ENCODE measurements around the gene MRPL58. TPM values are rescaled to one million over a fixed set of nuclear protein-coding genes. Genes with fewer than 3 reads are reported as not detected.

Gene MRPL58
- total RNA-seq, 1 donor from 2014 or later, result 31.8 TPM

GRCh38 chr17:75065562-75066151 is 53.2 kb downstream of the MRPL58 start:
- ATAC-seq (ENCODE audit: low read depth), result no peak
- H3K27ac Mint-ChIP-seq, result no peak overlapping the region
- intact Hi-C loops (cut with micrococcal nuclease), result no loop called here

DNA sequence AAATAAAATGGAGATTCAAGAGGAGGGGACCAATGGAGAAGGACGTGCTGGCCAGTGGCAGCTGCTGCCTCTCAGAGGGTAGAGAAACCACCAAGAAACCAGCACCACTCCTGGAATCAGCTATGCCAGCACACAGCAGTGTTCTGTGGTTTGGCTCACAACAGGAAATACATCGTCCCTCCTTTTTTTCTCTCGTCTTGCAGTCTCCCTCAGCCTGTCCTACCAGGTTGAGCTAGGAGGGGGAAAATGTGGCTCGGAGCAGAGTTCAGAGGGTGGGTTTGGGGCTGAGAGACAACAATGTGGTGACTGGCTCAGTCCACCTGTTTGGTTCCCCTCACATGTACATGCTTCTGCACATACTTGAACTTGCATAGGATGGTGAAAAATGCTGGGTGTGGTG is 55.4 kb downstream of the MRPL58 start:
- TF ChIP-seq CTCF (IDR thresholded peaks at IDR 0.05), result no peak
- Mint-ChIP-seq H3K9me3 (no peaks in the 10 kb centered on the region), H3K4me1 (no peaks in the 10 kb centered on the region), H3K27me3 (no peaks in the 10 kb centered on the region), H3K4me3 (no peak overlapping the region), H3K27ac (no peak overlapping the region), H3K36me3 (ENCODE audit: low read depth) (peaks cover 22% of the 10 kb centered on the region)
- intact Hi-C loops (cut with micrococcal nuclease), result no loop called here
- POLR2A ChIA-PET, result no interaction called here
- DNase-seq, result no peak
- CTCF ChIA-PET, result no interaction called here
- ATAC-seq (ENCODE audit: low read depth), result no peak

More at GRCh38 chr17:75065562-75066151, 53.2 kb downstream of the MRPL58 start:
- peaks cover 44% of the 10 kb centered on the region for H3K36me3 Mint-ChIP-seq (ENCODE audit: low read depth)
- POLR2A ChIA-PET, result no interaction called here
- no peak overlapping the region for H3K4me3 Mint-ChIP-seq
- no peaks in the 10 kb centered on the region for H3K27me3 Mint-ChIP-seq
- H3K4me1 Mint-ChIP-seq, result no peaks in the 10 kb centered on the region
- TF ChIP-seq CTCF (IDR thresholded peaks at IDR 0.05), result no peak
- CTCF ChIA-PET, result no interaction called here
- DNase-seq, result no peak
- no peaks in the 10 kb centered on the region for H3K9me3 Mint-ChIP-seq

DNA sequence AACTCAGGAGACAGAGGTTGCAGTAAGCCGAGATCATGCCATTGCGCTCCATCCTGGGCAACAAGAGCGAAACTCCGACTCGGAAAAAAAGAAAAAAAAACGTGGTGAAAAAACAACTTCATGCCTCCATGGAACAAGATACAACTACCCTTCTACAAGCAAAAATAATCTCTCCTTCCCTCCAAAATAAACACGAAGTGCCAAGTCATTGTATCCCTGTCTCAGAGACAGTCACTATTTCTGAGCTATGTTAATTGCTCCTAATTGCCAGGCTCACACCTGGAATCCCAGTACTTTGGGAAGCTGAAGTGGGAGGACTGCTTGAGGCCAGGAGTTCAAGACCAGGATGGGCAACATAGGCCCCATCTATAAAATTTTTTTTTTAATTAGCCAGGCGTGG is 56.3 kb downstream of the MRPL58 start:
- DNase-seq (no peak), ATAC-seq (ENCODE audit: low read depth) (no peak)
- H3K4me1 Mint-ChIP-seq, result no peaks in the 10 kb centered on the region
- intact Hi-C loops (cut with micrococcal nuclease), result no loop called here
- ChIA-PET POLR2A (interaction anchor here (1.6 kb wide), 1 partner anchor 10 kb away, joined by 7 read pairs; no protein-coding TSS in a partner anchor), CTCF (interaction anchor here (0.7 to 1.8 kb wide), 5 partner anchors 56 to 1394 kb away, joined by 3 to 9 read pairs (median 4); partner anchors contain the start of gene MRPL58)
- no peak for TF ChIP-seq CTCF (IDR thresholded peaks at IDR 0.05)
- peaks cover 13% of the 10 kb centered on the region for H3K36me3 Mint-ChIP-seq (ENCODE audit: low read depth)
- no peaks in the 10 kb centered on the region for H3K9me3 Mint-ChIP-seq
- no peaks in the 10 kb centered on the region for H3K27me3 Mint-ChIP-seq
- no peak overlapping the region for H3K27ac Mint-ChIP-seq
- no peak overlapping the region for H3K4me3 Mint-ChIP-seq

DNA sequence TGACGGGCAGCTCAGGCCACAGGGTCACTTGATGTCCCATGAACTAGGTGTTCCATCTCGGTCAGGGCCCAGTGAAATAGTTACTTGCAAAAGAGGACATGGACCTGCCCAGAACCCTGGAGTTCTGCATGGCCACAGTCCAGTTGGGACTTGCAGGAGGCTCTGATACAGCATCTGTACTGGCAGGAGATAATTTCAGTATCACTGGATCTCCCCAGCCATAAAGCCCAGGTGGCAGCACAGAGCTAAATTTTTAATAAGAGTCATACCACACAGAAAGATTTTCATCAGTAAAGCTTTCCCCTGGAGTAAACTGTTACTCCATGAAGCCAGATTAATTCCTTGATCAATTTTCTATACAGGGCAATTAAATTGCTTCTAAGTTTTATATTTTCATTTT is 57.3 kb downstream of the MRPL58 start:
- intact Hi-C loops (cut with micrococcal nuclease), result loop anchor here (5.0 kb wide), 1 partner anchor 133 kb away; no protein-coding TSS in a partner anchor
- H3K4me1 Mint-ChIP-seq, result no peaks in the 10 kb centered on the region
- no peaks in the 10 kb centered on the region for H3K9me3 Mint-ChIP-seq
- DNase-seq, result no peak
- POLR2A ChIA-PET, result interaction anchor here (0.6 to 1.6 kb wide), 2 partner anchors 9 to 193 kb away, joined by 6 to 7 read pairs; no protein-coding TSS in a partner anchor
- TF ChIP-seq CTCF (IDR thresholded peaks at IDR 0.05), result no peak
- no peak overlapping the region for H3K27ac Mint-ChIP-seq
- no peak overlapping the region for H3K4me3 Mint-ChIP-seq
- no peaks in the 10 kb centered on the region for H3K27me3 Mint-ChIP-seq
- no peak for ATAC-seq (ENCODE audit: low read depth)
- H3K36me3 Mint-ChIP-seq (ENCODE audit: low read depth), result peaks cover 3% of the 10 kb centered on the region
- CTCF ChIA-PET, result interaction anchor here (0.9 to 1.8 kb wide), 5 partner anchors 9 to 132 kb away, joined by 3 to 9 read pairs (median 3); partner anchors contain the start of gene MRPL58

Other genes with a start within 250 kb of the MRPL58 start
- 59.4 and 79.7 TPM in 2 replicates for gene NAT9, start 236.3 kb upstream of the MRPL58 start, total RNA-seq
- gene GRIN2C, start 152.8 kb upstream of the MRPL58 start, total RNA-seq, result not detected in 2 replicates
- 4.6 and 5.5 TPM in 2 replicates for gene FDXR, start 139.7 kb upstream of the MRPL58 start, total RNA-seq
- not detected in 2 replicates for gene FADS6, start 119.0 kb upstream of the MRPL58 start, total RNA-seq
- gene USH1G, start 89.4 kb upstream of the MRPL58 start, total RNA-seq, result not detected in 2 replicates
- gene OTOP2, start 88.4 kb upstream of the MRPL58 start, total RNA-seq, result not detected in 2 replicates
- gene OTOP3, start 76.8 kb upstream of the MRPL58 start, total RNA-seq, result not detected in 2 replicates
- gene HID1, start 39.9 kb upstream of the MRPL58 start, total RNA-seq, result 1.5 and 2.1 TPM in 2 replicates
- gene CDR2L, start 25.0 kb upstream of the MRPL58 start, total RNA-seq, result not detected in 2 replicates
- 158 and 181 TPM in 2 replicates for gene ATP5PD, start 34.3 kb downstream of the MRPL58 start, total RNA-seq
- gene KCTD2, start 34.6 kb downstream of the MRPL58 start, total RNA-seq, result 19.5 and 20.2 TPM in 2 replicates
- 4.9 and 5.7 TPM in 2 replicates for gene SLC16A5, start 75.3 kb downstream of the MRPL58 start, total RNA-seq
- gene ARMC7, start 97.3 kb downstream of the MRPL58 start, total RNA-seq, result 11.8 and 15.4 TPM in 2 replicates
- 95.0 and 98.2 TPM in 2 replicates for gene NT5C, start 119.1 kb downstream of the MRPL58 start, total RNA-seq
- gene JPT1, start 141.8 kb downstream of the MRPL58 start, total RNA-seq, result 70.5 and 72.9 TPM in 2 replicates
- gene SUMO2, start 170.3 kb downstream of the MRPL58 start, total RNA-seq, result 365 and 394 TPM in 2 replicates
- 103 and 107 TPM in 2 replicates for gene NUP85, start 193.0 kb downstream of the MRPL58 start, total RNA-seq
- 116 and 119 TPM in 2 replicates for gene GGA3, start 248.9 kb downstream of the MRPL58 start, total RNA-seq
- gene MRPS7, start 249.2 kb downstream of the MRPL58 start, total RNA-seq, result 67.6 and 71.3 TPM in 2 replicates